OCI-LY3 (cell line): ENCODE measurements around the gene ENGASE.

Source experiments
- H2AFZ ChIP-seq: fragments of 200-600, 300-600 bp; shearing (Covaris generic); 2 replicates; pipeline ENCODE4 v1.6.0; 2014; ENCODE audit warnings: antibody characterized with exemption, low read depth, low read length
- H3K27ac ChIP-seq: fragments of 200-600, 300-600 bp; sonication (generic); 2 replicates; pipeline ENCODE4 v1.5.1; 2014; ENCODE audit warnings: mild to moderate bottlenecking, low read length, moderate library complexity, mixed read lengths
- H3K27me3 ChIP-seq: fragments of 200-600, 300-600 bp; sonication (generic); 2 replicates; pipeline ENCODE4 v1.6.1; 2014; ENCODE audit warnings: low read depth, low read length, mixed read lengths
- H3K36me3 ChIP-seq: fragments of 200-600, 300-600 bp; sonication (generic); replicated peaks from 2 replicates; pipeline ENCODE3; 2014; ENCODE audit warnings: low read depth, low read length, mixed read lengths
- H3K4me1 ChIP-seq: fragments of 300-600, 200-600 bp; sonication (generic); 2 replicates; pipeline ENCODE4 v1.6.1; 2014; ENCODE audit warnings: low read length, mixed read lengths
- H3K4me2 ChIP-seq: fragments of 200-600, 300-600 bp; sonication (generic); 2 replicates; pipeline ENCODE4 v1.6.1; 2014; ENCODE audit warnings: low read length, mixed read lengths
- H3K4me3 ChIP-seq: fragments of 300-600, 200-600 bp; sonication (generic); 2 replicates; pipeline ENCODE4 v1.5.1; 2014; ENCODE audit warnings: antibody characterized with exemption, mild to moderate bottlenecking, low read length, moderate library complexity
- H3K79me2 ChIP-seq: fragments of 300-600, 200-600 bp; shearing (Covaris generic); 2 replicates; pipeline ENCODE4 v1.6.1; 2014; ENCODE audit warnings: mild to moderate bottlenecking, low read length, mixed read lengths
- H3K9ac ChIP-seq: fragments of 300-600, 200-600 bp; shearing (Covaris generic); 2 replicates; pipeline ENCODE4 v1.6.0; 2014; ENCODE audit warnings: mild to moderate bottlenecking, low read length, moderate library complexity
- H3K9me3 ChIP-seq: fragments of 200-600, 300-600 bp; shearing (Covaris generic); 2 replicates; pipeline ENCODE4 v1.6.1; 2014; ENCODE audit warnings: low read length, mixed read lengths; ENCODE audit not compliant: insufficient read depth
- H4K20me1 ChIP-seq: fragments of 200-600, 300-600 bp; sonication (generic); 2 replicates; pipeline ENCODE4 v1.6.1; 2016; ENCODE audit warnings: low read length, mixed read lengths; ENCODE audit not compliant: insufficient read depth
- EZH2phosphoT487 ChIP-seq: fragments of 200-600 bp; shearing (Covaris generic); IDR thresholded peaks from 2 replicates; pipeline ENCODE4 v1.6.1; 2018; ENCODE audit warnings: antibody characterized with exemption, mixed run types, low read depth
- TF ChIP-seq, protein P1 (sequence below): fragments of 200-600, 300-600 bp; sonication (generic); IDR thresholded peaks from 2 replicates; pipeline ENCODE4 v1.5.1; 2014; ENCODE audit warnings: antibody characterized with exemption, low read length, low read depth

Gene ENGASE

DNA sequence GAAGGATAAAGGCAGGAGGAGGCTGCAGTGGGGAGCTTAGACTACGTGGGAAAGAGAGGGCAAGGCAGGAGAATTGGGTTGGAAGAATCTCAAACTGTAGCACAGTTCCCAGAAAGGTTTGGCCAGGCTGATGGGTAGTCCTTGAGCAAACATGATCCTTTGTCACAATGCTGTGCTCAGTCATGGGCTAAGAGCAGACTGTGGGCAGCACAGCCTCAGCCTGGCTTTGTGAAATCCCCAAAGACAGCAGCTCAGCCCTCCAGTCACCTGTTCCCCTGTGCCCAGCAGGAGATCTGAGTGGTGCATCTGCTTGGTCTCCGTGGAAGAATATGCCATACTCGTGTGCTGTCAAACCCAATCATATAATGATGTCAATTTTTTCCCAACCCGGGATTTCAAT, 10.6 kb upstream of the ENGASE start:
- H3K4me2 ChIP-seq = no peak overlapping the region
- no peaks in the 10 kb centered on the region for H3K9me3 ChIP-seq
- TF ChIP-seq, protein P1, sequence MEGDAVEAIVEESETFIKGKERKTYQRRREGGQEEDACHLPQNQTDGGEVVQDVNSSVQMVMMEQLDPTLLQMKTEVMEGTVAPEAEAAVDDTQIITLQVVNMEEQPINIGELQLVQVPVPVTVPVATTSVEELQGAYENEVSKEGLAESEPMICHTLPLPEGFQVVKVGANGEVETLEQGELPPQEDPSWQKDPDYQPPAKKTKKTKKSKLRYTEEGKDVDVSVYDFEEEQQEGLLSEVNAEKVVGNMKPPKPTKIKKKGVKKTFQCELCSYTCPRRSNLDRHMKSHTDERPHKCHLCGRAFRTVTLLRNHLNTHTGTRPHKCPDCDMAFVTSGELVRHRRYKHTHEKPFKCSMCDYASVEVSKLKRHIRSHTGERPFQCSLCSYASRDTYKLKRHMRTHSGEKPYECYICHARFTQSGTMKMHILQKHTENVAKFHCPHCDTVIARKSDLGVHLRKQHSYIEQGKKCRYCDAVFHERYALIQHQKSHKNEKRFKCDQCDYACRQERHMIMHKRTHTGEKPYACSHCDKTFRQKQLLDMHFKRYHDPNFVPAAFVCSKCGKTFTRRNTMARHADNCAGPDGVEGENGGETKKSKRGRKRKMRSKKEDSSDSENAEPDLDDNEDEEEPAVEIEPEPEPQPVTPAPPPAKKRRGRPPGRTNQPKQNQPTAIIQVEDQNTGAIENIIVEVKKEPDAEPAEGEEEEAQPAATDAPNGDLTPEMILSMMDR = no peak
- TF ChIP-seq EZH2phosphoT487 = no peak
- no peaks in the 10 kb centered on the region for H4K20me1 ChIP-seq
- no peak overlapping the region for H2AFZ ChIP-seq
- no peaks in the 10 kb centered on the region for H3K36me3 ChIP-seq
- no peaks in the 10 kb centered on the region for H3K27me3 ChIP-seq
- H3K79me2 ChIP-seq = no peaks in the 10 kb centered on the region
- H3K4me3 ChIP-seq = no peak overlapping the region
- H3K4me1 ChIP-seq = no peaks in the 10 kb centered on the region
- H3K9ac ChIP-seq = no peak overlapping the region
- no peak overlapping the region for H3K27ac ChIP-seq

DNA sequence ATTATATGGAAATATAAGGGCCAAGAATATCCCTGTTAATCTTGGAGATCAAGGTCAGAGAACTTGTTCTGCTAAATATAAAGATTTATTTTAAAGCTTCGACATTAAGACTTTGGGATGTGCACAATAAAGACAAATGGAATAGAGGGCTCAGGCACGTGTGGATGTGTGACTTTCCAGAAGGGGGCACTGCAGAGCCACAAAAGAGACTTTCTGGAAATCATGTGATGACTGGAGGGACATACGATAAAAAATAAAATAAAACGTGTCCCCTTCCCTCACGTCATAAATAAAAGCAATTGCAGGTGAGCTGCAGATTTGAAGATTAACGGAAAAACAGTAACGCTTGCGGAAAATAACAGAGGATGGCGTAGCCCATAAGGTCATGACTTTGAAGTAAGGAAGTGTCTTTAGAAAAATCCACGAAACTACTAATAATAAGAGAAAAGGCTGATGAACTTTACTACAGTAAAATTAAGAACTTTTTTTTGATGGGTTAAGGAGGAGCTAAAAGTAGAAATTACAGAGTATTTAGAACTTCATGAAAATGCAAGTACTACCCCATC, 9.4 kb upstream of the ENGASE start:
- 0 out of 2 replicates have a peak overlapping the region, but pooled peaks have one; percentile 32 for H2AFZ ChIP-seq
- no peaks in the 10 kb centered on the region for H3K9me3 ChIP-seq
- H3K36me3 ChIP-seq = no peaks in the 10 kb centered on the region
- H3K4me3 ChIP-seq = no peak overlapping the region
- no peak overlapping the region for H3K9ac ChIP-seq
- H3K27ac ChIP-seq = no peak overlapping the region
- H3K4me1 ChIP-seq = no peaks in the 10 kb centered on the region
- no peak for TF ChIP-seq EZH2phosphoT487
- TF ChIP-seq, protein P1 = peak; percentile 68
- H3K4me2 ChIP-seq = peak overlapping the region; percentile 27
- no peaks in the 10 kb centered on the region for H4K20me1 ChIP-seq
- H3K27me3 ChIP-seq = no peaks in the 10 kb centered on the region
- no peaks in the 10 kb centered on the region for H3K79me2 ChIP-seq

DNA sequence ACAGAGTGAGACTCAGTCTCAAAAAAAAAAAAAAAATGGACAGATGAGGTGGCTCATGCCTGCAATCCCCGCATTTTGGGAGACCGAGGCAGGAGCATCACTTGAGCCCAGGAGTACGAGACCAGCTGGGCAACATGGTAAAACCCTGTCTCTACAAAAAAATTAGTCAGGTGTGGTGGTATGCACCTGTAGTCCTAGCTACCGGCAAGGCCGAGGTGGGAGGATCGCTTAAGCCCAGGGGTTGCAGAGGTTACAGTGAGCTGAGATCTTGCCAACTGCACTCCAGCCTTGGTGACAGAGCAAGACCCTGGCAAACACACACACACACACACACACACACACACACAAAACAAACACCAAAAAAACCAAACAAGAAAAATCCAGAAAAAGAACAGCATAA, 7.7 kb upstream of the ENGASE start:
- Histone ChIP-seq H3K4me2 (no peak overlapping the region), H3K79me2 (no peaks in the 10 kb centered on the region), H3K4me1 (no peaks in the 10 kb centered on the region), H2AFZ (no peak overlapping the region), H4K20me1 (no peaks in the 10 kb centered on the region), H3K36me3 (no peaks in the 10 kb centered on the region), H3K27ac (no peak overlapping the region), H3K4me3 (no peak overlapping the region), H3K9ac (no peak overlapping the region), H3K9me3 (no peaks in the 10 kb centered on the region), H3K27me3 (no peaks in the 10 kb centered on the region)
- TF ChIP-seq, protein P1 = no peak
- no peak for TF ChIP-seq EZH2phosphoT487

DNA sequence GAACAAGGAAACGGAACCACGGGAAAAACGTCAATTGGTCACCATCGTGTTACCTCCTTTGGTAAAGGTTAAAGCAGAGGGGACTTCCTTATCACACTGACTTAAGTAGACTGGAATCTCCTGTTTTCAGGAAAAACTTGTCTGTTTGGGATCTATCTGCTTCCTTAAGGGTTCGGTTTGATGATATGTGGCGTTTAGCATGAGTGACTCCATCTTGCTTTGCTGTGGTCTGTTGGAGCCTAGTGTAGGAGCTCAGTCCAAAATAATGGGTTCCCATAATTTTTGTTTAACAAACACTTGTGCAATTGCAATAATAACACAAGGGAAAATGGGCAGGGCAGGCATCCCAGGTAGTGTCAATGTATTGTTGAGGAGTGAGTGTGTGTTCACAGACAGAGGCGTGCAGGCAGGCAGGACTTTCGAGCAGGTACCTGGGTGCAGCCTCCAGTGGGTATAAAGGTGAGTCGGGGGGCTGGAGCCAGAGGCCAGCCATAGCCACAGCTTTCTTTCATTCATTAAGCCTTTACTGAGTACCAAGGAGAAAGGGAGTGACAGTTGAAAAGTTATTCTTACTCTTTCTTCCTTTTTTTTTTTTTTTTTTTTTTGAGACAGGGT, 4.3 kb upstream of the ENGASE start:
- H3K36me3 ChIP-seq = no peaks in the 10 kb centered on the region
- no peaks in the 10 kb centered on the region for H4K20me1 ChIP-seq
- no peak overlapping the region for H3K9ac ChIP-seq
- H3K27me3 ChIP-seq = no peaks in the 10 kb centered on the region
- 0 out of 2 replicates have a peak, but pooled peaks cover 1% of the 10 kb centered on the region for H3K4me1 ChIP-seq
- no peak for TF ChIP-seq EZH2phosphoT487
- TF ChIP-seq, protein P1 = no peak
- no peak overlapping the region for H3K4me2 ChIP-seq
- H3K27ac ChIP-seq = no peak overlapping the region
- H2AFZ ChIP-seq = no peak overlapping the region
- H3K4me3 ChIP-seq = no peak overlapping the region
- no peaks in the 10 kb centered on the region for H3K9me3 ChIP-seq
- H3K79me2 ChIP-seq = no peaks in the 10 kb centered on the region
